Measurements from ENCODE around the gene IGFL2. TPM values are rescaled to one million over a fixed set of nuclear protein-coding genes. Genes with fewer than 3 reads are reported as not detected.
"Not testable (repeated sequence)": the region's sequence is repeated elsewhere in the genome, so short reads cannot be mapped to it uniquely, and the experiment has no call there.

IGFL2 gene
- total and polyA plus RNA-seq, 8 donors: 0.45 TPM; not detected in 7

DNA sequence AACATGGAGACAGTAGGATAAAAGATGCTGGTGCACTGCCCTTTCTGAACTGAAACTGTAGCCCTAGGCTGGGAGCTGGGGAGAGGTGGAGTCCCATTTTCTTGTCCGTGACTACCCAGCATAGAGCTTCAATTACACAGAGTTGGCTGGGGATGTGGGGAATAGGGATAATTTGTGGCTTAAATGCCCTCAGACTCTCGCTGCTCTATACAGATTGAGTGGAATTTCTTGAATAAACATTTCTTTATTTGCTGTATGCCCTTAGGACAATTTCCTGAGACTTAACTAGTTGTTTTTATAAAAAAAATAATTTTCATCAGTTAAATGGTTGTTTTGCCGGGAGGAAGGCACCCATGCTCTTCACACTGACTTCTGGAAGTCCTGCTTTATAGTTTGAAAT is 7.2 kb downstream of the IGFL2 start:
- TF ChIP-seq POLR2A (IDR thresholded peaks at IDR 0.05) (no peak), EP300 (IDR thresholded peaks at IDR 0.05) (no peak), POLR2AphosphoS5 (IDR thresholded peaks at IDR 0.05) (no peak)
- TF ChIP-seq, protein P1, sequence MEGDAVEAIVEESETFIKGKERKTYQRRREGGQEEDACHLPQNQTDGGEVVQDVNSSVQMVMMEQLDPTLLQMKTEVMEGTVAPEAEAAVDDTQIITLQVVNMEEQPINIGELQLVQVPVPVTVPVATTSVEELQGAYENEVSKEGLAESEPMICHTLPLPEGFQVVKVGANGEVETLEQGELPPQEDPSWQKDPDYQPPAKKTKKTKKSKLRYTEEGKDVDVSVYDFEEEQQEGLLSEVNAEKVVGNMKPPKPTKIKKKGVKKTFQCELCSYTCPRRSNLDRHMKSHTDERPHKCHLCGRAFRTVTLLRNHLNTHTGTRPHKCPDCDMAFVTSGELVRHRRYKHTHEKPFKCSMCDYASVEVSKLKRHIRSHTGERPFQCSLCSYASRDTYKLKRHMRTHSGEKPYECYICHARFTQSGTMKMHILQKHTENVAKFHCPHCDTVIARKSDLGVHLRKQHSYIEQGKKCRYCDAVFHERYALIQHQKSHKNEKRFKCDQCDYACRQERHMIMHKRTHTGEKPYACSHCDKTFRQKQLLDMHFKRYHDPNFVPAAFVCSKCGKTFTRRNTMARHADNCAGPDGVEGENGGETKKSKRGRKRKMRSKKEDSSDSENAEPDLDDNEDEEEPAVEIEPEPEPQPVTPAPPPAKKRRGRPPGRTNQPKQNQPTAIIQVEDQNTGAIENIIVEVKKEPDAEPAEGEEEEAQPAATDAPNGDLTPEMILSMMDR (IDR thresholded peaks at IDR 0.05): no peak
- H3K27ac ChIP-seq: no peak overlapping the region
- H3K4me1 ChIP-seq: peaks cover 0 to 4% (median 0%) of the 10 kb centered on the region in 4 donors
- intact Hi-C loops (cut with DNase I; ENCODE audit: low total_unique reads): no loop called here
- no peak overlapping the region for H3K4me3 ChIP-seq
- no peaks in the 10 kb centered on the region for H3K9me3 ChIP-seq
- H3K27me3 ChIP-seq: peaks cover 0 to 28% (median 0%) of the 10 kb centered on the region in 3 donors
- no peak for DNase-seq
- WGBS, 5 donors: 58 to 69% (median 66%) methylated on average over 3 of the region's 3 CpGs
- H3K36me3 ChIP-seq: no peaks in the 10 kb centered on the region

GRCh38 chr19:46159418-46160232 is 11.6 kb downstream of the IGFL2 start:
- H3K4me1 ChIP-seq: peaks cover 0 to 6% (median 0%) of the 10 kb centered on the region in 4 donors
- intact Hi-C loops (cut with DNase I; ENCODE audit: low total_unique reads): no loop called here
- no peaks in the 10 kb centered on the region for H3K36me3 ChIP-seq
- H3K27me3 ChIP-seq: peaks cover 0 to 13% (median 0%) of the 10 kb centered on the region in 3 donors
- no peak overlapping the region for H3K4me3 ChIP-seq
- TF ChIP-seq EP300 (IDR thresholded peaks at IDR 0.05) (no peak), POLR2AphosphoS5 (IDR thresholded peaks at IDR 0.05) (no peak), POLR2A (IDR thresholded peaks at IDR 0.05) (no peak)
- TF ChIP-seq, protein P1 (IDR thresholded peaks at IDR 0.05): no peak
- peaks cover 0 to 19% (median 3%) of the 10 kb centered on the region in 4 donors for H3K9me3 ChIP-seq
- H3K27ac ChIP-seq: no peak overlapping the region
- DNase-seq: peak in 1 of 2 donors; percentile 15
- 53 to 64% (median 63%) methylated on average over 4 of the region's 4 CpGs for WGBS, 5 donors

GRCh38 chr19:46160233-46160775 is 12.3 kb downstream of the IGFL2 start:
- Histone ChIP-seq H3K27ac (no peak overlapping the region), H3K36me3 (no peaks in the 10 kb centered on the region), H3K27me3 (peaks cover 0 to 6% (median 0%) of the 10 kb centered on the region in 3 donors), H3K4me3 (no peak overlapping the region), H3K4me1 (peaks cover 0 to 6% (median 0%) of the 10 kb centered on the region in 4 donors), H3K9me3 (peaks cover 0 to 19% (median 3%) of the 10 kb centered on the region in 4 donors)
- intact Hi-C loops (cut with DNase I; ENCODE audit: low total_unique reads): no loop called here
- no peak for TF ChIP-seq POLR2AphosphoS5 (IDR thresholded peaks at IDR 0.05)
- TF ChIP-seq, protein P1 (IDR thresholded peaks at IDR 0.05): no peak
- no peak for TF ChIP-seq POLR2A (IDR thresholded peaks at IDR 0.05)
- no peak for TF ChIP-seq EP300 (IDR thresholded peaks at IDR 0.05)
- 93 to 99% (median 95%) methylated on average over 7 of the region's 7 CpGs for WGBS, 5 donors
- no peak for DNase-seq

DNA sequence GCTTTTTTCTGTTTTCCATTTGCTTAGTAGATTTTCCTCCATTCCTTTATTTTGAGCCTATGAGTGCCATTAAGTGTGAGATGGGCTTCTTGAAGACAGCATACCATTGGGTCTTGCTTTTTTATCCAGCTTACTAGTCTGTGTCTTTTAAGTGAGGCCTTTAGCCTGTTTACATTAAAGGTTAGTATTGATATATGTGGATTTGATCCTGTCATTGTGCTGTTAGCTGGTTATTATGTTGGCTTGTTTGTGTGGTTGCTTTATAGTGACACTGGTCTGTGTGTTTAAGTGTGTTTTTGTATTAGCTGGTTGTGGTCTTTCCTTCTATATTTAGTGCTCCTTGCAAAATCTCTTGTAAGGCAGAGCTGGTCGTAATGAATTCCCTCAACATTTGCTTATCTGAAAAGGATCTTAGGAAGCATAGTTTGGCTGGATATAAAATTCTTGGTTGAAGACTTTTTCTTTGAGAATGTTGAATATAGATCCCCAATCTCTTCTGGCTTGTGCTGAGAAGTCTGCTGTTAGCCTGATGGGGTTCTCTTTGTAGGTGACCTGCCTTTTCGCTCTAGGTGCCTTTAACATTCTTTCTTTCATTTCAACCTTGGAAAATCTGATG is 13.7 kb downstream of the IGFL2 start:
- peaks cover 0 to 19% (median 3%) of the 10 kb centered on the region in 4 donors for H3K9me3 ChIP-seq
- WGBS, 5 donors: 42 to 90% (median 74%) methylated on average over 2 of the region's 2 CpGs
- intact Hi-C loops (cut with DNase I; ENCODE audit: low total_unique reads); H3K27me3 ChIP-seq; H3K4me1 ChIP-seq; H3K27ac ChIP-seq; DNase-seq; H3K36me3 ChIP-seq; H3K4me3 ChIP-seq: not testable (repeated sequence)
